ENCODE results near the gene PUM1.
"Not testable (repeated sequence)": the region's sequence is repeated elsewhere in the genome, so short reads cannot be mapped to it uniquely, and the experiment has no call there.

PUM1 gene

DNA sequence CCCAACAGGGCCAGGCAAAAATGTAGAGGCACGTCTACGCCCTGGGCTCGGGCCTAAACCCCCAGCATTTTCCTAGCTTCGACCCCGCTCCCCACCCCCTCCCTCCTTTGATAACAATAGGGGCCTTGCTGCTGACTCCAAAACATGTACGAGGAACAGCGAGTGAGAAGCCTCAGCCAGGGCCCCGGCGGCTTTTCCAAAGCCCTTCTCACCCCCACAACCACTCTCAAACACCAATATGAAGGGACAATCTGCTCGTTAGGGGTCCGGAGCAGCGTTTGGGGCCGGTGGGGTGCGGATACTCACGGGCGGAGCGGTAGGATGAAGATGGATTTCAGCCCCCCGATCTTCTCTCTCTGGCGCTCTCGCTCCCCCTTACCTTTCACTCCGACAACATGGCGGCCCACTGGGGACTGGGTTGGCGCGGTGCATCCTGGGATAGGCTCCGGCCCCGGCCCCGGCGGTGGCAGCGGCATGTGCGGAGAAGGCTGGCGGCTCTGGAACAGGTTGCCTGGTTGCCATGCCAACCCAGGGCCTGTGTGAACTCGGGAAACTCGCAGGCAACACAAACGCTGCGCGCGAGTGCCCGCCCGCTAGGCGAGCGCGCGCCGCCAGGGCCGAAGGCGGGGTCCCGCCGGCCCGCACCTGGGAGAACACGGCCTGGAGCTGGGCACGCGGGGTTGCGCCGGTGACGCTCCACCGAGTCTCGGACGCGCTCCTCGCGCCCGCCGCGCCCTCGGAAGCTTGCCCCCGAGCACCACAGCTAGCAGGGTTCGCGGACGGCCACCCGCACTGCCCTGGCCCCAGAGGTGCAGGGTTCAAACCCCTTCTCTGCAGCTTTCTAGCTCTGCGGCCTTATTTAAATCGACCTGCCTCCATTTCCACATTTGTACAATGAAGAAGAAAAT, at the start of gene PUM1:
Gene PUM1 (minus strand): TSS at position 408 of the 908 bp plus-strand sequence. CDS start 6,151 bp downstream, outside the sequence.
- DNase-seq: peak; percentile 95

DNA sequence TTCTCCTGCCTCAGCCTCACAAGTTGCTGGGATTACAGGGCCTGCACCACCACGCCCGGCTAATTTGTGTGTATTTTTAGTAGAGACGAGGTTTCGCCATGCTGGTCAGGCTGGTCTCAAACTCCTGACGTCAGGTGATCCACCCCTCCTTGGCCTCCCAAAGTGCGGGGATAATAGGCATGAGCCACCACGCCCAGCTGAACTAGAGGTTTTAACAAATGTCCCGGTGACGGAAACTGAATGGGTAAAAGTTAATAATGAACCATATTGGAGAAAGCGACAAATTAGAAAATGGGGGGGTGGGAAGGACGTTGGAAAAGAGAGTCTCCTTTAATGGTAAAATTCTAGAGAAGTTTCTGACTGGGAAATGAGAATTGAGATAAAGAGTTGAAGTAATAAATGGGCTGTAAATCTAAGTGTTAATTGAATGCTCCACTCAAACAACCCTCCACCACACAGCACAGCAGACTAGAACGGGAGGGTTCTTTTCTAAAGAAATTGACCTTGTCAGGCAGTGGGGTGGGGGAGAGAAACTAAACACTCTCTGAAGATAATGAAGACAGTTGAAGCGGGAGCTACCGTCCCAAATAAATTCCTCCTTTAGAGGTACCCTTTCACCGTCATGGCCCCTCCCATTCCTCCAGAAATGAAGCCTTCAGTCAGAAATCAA, 46.9 kb upstream of the PUM1 start:
- no peak for DNase-seq

GRCh38 chr1:31111290-31111951, 45.9 kb upstream of the PUM1 start:
- DNase-seq: peak; percentile 56

- DNase-seq: no peak
Measured at GRCh38 chr1:31110846-31111245, 45.3 kb upstream of the PUM1 start.

DNA sequence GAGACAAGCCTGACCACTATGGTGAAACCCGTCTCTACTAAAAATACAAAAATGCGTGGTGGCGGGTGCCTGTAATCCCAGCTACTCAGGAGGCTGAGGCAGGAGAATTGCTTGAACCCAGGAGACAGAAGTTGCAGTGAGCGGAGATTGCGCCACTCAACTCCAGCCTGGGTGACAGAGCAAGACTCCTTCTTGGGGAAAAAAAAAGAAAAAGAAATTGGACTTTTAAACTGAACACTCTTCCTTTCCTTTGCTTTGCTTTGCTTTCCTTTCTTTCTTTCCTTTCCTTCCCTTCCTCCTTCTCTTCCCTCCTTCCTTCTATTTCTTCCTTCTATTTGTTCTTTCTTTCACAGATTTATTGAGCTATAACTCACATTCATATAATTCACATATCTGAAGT, 43.3 kb upstream of the PUM1 start:
- DNase-seq: no peak

DNA sequence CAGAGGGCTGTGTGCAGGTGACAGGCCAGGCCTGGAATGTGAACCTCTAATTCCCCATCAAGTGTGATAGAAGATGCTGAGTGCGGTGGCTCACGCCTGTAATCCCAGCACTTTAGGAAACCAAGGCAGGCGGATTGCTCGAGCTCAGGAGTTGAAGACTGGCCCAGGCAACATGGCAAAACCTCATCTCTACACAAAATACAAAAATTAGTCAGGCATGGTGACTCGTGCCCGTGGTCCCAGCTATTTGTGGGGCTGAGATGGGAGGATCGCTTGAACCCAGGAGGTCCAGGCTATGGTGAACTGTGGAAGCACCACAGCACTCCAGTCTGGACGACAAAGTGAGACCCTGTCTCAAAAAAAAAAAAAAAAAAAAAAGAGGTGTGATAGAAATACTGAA, 40.1 kb upstream of the PUM1 start:
- DNase-seq: no peak

DNA sequence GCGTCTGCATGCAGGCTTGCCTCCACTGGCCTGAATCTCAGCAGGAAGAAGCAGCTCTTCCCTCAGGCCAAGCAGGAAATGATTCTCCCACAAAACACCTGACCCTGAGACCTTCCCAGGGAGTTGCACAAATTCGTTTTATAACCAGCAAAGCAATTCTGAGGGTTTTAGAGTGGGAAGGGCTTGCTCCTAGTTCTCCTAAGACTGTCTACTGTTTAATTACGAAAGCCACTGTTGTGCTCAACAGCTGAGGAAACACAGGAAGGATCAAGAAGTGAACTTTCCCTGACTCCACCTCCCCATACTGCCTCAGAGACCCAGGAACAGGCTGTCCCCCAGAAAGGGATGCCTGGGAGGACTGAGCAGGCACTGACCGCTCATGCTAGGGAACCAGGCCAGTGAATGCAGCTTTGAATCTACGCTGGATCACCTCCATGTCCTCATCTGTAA, 37.0 kb upstream of the PUM1 start:
- DNase-seq: no peak

DNA sequence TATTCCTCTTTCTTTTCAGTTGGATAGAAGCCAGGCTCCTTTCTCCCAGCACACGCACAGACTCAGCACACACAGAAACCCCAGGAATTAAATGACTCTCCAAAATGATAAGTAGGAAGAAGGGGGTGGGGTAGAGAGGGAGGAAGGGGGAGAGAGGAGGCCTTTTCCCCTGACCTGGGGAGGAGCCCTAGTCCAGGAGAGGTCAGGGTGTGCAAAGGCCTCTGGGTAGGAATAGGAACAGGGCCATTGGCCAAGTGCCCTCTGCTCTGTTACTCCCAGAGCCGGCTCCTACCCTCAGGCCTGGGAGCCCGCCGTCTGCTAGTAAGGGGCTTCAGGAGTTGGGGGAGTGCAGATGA, 35.6 kb upstream of the PUM1 start:
- DNase-seq: no peak

GRCh38 chr1:31099293-31100032, 33.9 kb upstream of the PUM1 start:
- DNase-seq: no peak

DNA sequence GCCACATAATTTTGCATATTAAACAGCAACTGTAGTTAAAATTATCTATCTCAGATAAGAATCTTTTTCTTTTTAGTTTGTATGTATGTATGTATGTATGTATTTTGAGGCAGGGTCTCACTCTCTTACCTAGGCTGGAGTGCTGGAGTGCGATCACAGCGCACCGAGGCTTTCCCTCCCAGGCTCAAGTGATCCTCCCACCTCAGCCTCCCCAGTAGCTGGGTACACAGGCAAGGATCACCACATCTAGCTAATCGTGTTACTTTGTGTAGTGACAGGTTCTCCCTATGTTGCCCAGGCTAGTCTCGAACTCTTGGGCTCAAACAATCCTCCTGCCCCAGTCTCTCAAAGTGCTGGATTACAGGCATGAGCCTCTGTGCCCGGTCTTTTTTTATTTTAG, 30.5 kb upstream of the PUM1 start:
- DNase-seq: no peak

GRCh38 chr1:31095298-31095981, 29.9 kb upstream of the PUM1 start:
- DNase-seq: no peak

DNA sequence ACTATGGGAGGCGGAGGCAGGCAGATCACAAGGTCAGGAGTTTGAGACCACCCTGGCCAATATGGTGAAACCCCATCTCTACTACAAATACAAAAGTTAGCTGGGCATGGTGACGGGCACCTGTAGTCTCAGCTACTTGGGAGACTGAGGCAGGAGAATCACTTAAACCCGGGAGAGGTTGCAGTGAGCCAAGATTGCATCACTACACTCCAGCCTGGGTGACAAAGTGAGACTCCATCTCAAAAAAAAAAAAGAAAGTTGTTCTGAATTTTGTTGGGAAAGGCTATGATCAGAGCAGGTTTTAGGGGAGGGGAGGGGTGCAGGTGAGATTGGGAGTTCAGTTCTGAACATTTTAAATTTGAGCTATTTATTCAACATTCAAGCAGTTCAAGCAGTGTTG, 22.6 kb upstream of the PUM1 start:
- not testable (repeated sequence) for DNase-seq

DNA sequence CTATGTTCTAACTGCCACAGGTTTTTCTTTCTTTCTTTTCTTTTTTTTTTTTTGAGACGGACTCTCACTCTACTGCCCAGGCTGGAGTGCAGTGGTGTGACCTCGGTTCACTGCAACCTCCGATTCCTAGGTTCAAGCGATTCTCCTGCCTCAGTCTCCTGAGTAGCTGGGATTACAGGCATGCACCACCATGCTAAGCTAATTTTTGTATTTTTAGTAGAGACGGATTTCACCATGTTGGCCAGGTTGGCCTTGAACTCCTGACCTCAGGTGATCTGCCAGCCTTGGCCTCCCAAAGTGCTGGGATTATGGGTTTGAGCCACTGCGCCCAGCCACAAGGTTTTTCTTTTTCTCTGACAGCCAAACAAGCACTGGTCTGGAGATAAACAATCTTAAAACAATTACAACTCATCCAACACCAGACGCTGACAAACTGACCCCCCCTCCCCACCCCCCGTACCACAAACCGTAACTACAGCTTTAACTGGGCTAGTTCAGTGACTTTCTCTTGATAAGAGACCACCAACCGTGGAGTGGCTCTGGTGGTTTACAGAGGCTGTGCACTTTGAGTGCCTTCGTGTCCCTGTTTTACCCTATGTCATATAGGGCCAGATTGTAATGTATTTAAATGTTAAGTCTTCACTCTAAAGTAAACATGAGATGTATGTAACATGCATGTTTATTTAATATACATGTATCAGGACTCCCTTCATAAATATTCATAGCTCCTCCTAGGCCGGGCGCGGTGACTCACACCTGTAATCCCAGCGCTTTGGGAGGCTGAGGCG, 19.5 kb upstream of the PUM1 start:
- DNase-seq: no peak

DNA sequence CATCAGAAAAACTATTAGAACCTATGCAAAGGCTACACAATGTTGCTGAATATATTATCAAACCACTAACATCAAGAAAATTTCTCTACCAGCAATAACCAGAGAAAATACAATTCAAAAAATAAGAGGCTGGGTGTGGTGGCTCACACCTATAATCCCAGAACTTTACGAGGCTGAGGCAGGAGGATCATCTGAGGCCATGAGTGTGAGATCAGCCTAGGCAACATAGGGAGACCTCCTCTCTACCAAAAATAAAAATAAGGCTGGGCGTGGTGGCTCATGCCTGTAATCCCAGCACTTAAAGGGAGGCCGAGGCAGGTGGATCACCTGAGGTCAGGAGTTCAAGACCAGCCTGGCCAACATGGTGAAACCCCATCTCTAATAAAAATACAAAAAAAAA, 16.9 kb upstream of the PUM1 start:
- DNase-seq: no peak

DNA sequence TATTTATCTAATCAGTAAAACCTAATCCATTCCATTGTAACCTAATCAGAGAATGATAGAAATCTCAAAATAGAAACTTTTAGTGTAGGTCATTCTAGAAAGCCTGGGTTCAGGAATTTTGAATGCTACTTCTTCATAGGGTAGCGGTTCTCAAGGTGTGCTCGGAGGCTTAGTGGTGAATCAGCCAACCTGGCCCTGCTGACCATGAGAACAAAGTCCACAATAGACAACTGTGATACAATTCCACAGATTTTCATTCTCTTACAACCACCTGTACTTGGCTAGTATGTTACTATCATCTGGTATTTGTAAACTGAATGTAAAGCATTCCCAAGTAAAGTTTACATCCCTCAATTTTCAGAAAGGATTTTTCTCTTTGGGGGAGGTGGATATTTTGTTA, 7.5 kb upstream of the PUM1 start:
- DNase-seq: no peak

DNA sequence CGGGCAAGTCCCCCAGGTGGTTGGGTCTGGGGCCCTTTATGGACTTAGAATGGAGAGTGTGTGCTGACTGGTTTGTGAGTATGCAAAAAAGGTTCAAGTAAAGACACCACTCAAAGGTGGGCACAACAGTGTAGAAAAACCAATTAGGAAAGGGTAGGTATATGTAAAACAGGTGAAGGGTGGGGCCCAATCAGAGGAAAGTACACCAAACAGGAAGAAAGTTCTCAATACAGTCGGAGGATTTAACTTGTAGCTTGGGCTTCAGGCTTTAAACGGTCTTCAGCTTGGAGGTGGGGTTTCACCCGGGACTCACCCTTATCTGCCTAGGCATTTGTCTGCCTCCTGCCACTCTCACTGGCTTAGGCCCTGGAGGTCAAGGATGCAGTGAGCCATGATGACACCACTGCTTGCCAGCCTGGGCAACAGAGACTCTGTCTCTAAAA, 6.8 kb upstream of the PUM1 start:
- DNase-seq: no peak

- no peak for DNase-seq
Measured at GRCh38 chr1:31069392-31069791, 3.9 kb upstream of the PUM1 start.

DNA sequence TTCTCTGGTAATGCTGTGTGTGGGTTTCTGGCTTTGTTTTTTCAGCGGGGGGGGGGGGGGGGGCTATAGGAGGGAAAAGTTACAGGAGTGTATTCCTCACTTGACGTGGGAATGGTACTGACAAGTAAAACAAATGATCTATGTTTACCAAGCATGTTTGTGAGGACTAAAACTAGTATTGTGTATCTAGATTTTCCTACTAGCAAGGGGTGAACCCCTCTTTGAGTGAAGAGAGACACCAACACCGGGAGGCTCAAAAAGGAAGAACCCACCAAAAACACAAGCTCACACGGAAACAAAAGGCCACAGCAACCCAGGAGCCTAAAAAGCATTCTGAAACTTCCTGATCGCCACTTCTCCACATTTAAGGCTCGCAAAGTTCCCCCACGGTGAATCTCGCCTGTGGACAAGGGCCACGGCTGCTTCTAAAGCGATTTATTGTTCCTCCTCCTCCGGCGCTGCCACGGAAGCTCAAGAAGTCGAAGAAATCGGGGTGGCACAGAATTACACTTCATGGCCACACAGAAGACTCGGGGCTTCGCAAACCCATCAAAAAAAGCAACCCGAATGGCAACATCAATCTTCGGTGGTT, 703 bp downstream of the PUM1 start:
- DNase-seq: no peak

- no peak for DNase-seq
Measured at GRCh38 chr1:31064111-31064717, 1.3 kb downstream of the PUM1 start.

GRCh38 chr1:31063631-31064030, 1.9 kb downstream of the PUM1 start:
- no peak for DNase-seq

Data from NCI-H2081 treated with DMSO at 0.1 percent for 48 hours (cell line).